ENCODE measurements around the gene GALNT14.

GRCh38 chr2:30920511-30920910 is 217.7 kb downstream of the GALNT14 start:
- no peak for TF ChIP-seq PATZ1 (CRISPR knock-in tag; IDR thresholded peaks at IDR 0.05; ENCODE audit: borderline replicate concordance)
- TF ChIP-seq ZNF70 (CRISPR knock-in tag; IDR thresholded peaks at IDR 0.05), result no peak
- TF ChIP-seq CREB5 (CRISPR knock-in tag; IDR thresholded peaks at IDR 0.05; ENCODE audit: low read depth), result no peak
- no peak for TF ChIP-seq ARNTL (CRISPR knock-in tag; IDR thresholded peaks at IDR 0.05; ENCODE audit: borderline replicate concordance, low read depth)
- TF ChIP-seq BACH2 (CRISPR knock-in tag; IDR thresholded peaks at IDR 0.05; ENCODE audit: borderline replicate concordance), result no peak
- no peak for TF ChIP-seq TSHZ2 (CRISPR knock-in tag; IDR thresholded peaks at IDR 0.05)
- TF ChIP-seq ZC3H10 (CRISPR knock-in tag; IDR thresholded peaks at IDR 0.05), result no peak
- TF ChIP-seq OSR1 (CRISPR knock-in tag; IDR thresholded peaks at IDR 0.05), result no peak
- TF ChIP-seq ZFP30 (CRISPR knock-in tag; IDR thresholded peaks at IDR 0.05), result no peak
- no peak for TF ChIP-seq GLIS3 (CRISPR knock-in tag; IDR thresholded peaks at IDR 0.05)
